Hepatocyte (in vitro differentiated cells): Measurements from ENCODE around the gene TMPRSS4. TPM values are rescaled to one million over a fixed set of nuclear protein-coding genes. Genes with fewer than 3 reads are reported as not detected.

Source experiments
- DNase-seq: peaks from one replicate; pipeline ENCODE4 v3.0.0-alpha.2; 2016; ENCODE audit warnings: low spot score
- H2AFZ ChIP-seq: fragments of 200-600 bp; sonication (generic); 2 replicates; pipeline ENCODE4 v1.6.0; 2016; ENCODE audit warnings: antibody characterized with exemption, mild to moderate bottlenecking
- H3K27ac ChIP-seq: fragments of 200-600 bp; sonication (generic); 2 replicates; pipeline ENCODE4 v1.5.1; 2016; ENCODE audit warnings: mild to moderate bottlenecking
- H3K27me3 ChIP-seq: fragments of 200-600 bp; sonication (generic); 2 replicates; pipeline ENCODE4 v1.6.1; 2016
- H3K36me3 ChIP-seq: fragments of 200-600 bp; sonication (generic); replicated peaks from 2 replicates; pipeline ENCODE4 v1.5.1; 2016; ENCODE audit warnings: low read depth; ENCODE audit not compliant: insufficient read depth
- H3K4me1 ChIP-seq: fragments of 200-600 bp; sonication (generic); 2 replicates; pipeline ENCODE4 v1.5.1; 2016; ENCODE audit warnings: mild to moderate bottlenecking, moderate library complexity; ENCODE audit not compliant: insufficient read depth
- H3K4me2 ChIP-seq: fragments of 200-600 bp; sonication (generic); 2 replicates; pipeline ENCODE4 v1.6.0; 2016
- H3K4me3 ChIP-seq: fragments of 200-600 bp; sonication (generic); 2 replicates; pipeline ENCODE4 v1.5.1; 2016; ENCODE audit warnings: mild to moderate bottlenecking
- H3K79me2 ChIP-seq: fragments of 200-600 bp; sonication (generic); 2 replicates; pipeline ENCODE4 v1.6.0; 2017; ENCODE audit warnings: mild to moderate bottlenecking
- H3K9me2 ChIP-seq: fragments of 200-600 bp; sonication (generic); replicated peaks from 2 replicates; pipeline ENCODE4 v1.6.0; 2017; ENCODE audit warnings: mild to moderate bottlenecking; ENCODE audit not compliant: insufficient read depth
- H3K9me3 ChIP-seq: fragments of 200-600 bp; sonication (generic); 2 replicates; pipeline ENCODE4 v1.5.1; 2016; ENCODE audit warnings: low read depth, mild to moderate bottlenecking
- H4K20me1 ChIP-seq: fragments of 200-600 bp; sonication (generic); 2 replicates; pipeline ENCODE4 v1.6.0; 2016; ENCODE audit warnings: mild to moderate bottlenecking; ENCODE audit not compliant: insufficient read depth, poor library complexity, severe bottlenecking
- EZH2 ChIP-seq: fragments of 200-600 bp; sonication (generic); IDR thresholded peaks from 2 replicates; pipeline ENCODE4 v1.6.1; 2016; ENCODE audit warnings: antibody characterized with exemption, mild to moderate bottlenecking, borderline replicate concordance
- EZH2phosphoT487 ChIP-seq: fragments of 200-600 bp; sonication (generic); IDR thresholded peaks from one replicate; pipeline ENCODE4 v1.6.1; 2018; ENCODE audit warnings: antibody characterized with exemption, mild to moderate bottlenecking, low read depth, moderate library complexity; ENCODE audit not compliant: unreplicated experiment, severe bottlenecking
- WGBS: methylation state at CpG from one replicate; pipeline ENCODE4 v1.1.6; 2016; ENCODE audit warnings: low lambda C conversion rate; ENCODE audit errors: missing lambda C conversion rate; 5-methylcytosine and 5-hydroxymethylcytosine counted together
- polyA plus RNA-seq: library from polyadenylated mRNA; unstranded; fragments of >200 nt; fragmentation: Nextera tagmentation; extraction: Ambion mirVana; gene quantifications from 2 replicates; pipeline ENCODE4 v1.2.1, GENCODE V29; 2016
- total RNA-seq: library from RNA; depleted of rRNA; stranded (reverse); fragments of >200 nt; gene quantifications from 2 replicates; pipeline ENCODE4 v1.2.3, GENCODE V29; 2014
- TF ChIP-seq, protein P1 (sequence below): fragments of 200-600 bp; sonication (generic); IDR thresholded peaks from 2 replicates; pipeline ENCODE4 v1.5.1; 2016; ENCODE audit warnings: antibody characterized with exemption, mild to moderate bottlenecking; ENCODE audit not compliant: poor library complexity

TMPRSS4 gene
- total and polyA plus RNA-seq, 2 experiments from 2014 or later, result 10.9 to 16.2 TPM

DNA sequence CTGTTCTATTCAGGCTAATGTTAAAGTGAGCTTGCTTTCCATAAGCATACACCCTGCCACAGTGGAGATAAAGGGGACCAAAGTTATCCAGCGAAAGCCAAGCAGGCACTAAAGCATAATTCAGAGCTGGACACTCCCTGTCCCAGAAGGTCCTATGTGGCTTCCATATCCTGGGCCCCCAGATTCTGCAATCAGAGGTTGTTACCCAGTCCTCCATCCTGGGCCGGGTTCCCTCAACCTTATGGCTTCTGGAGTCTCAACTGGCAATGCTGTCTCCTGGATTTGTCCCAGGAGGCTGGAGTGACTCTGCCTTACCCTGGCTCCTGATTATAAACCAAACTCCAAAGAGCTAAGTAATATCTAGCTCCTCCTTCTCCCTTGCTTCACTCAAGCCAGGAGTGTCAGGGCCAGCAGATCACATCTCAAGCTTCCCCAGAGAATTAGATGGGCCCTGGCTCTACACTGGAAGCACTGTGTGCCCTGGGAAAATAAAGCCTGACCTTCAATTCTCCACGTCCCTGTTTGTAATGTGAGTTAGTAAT lies 23.9 kb downstream of the TMPRSS4 start:
- no peak for TF ChIP-seq EZH2
- no peak for TF ChIP-seq EZH2phosphoT487
- TF ChIP-seq, protein P1, sequence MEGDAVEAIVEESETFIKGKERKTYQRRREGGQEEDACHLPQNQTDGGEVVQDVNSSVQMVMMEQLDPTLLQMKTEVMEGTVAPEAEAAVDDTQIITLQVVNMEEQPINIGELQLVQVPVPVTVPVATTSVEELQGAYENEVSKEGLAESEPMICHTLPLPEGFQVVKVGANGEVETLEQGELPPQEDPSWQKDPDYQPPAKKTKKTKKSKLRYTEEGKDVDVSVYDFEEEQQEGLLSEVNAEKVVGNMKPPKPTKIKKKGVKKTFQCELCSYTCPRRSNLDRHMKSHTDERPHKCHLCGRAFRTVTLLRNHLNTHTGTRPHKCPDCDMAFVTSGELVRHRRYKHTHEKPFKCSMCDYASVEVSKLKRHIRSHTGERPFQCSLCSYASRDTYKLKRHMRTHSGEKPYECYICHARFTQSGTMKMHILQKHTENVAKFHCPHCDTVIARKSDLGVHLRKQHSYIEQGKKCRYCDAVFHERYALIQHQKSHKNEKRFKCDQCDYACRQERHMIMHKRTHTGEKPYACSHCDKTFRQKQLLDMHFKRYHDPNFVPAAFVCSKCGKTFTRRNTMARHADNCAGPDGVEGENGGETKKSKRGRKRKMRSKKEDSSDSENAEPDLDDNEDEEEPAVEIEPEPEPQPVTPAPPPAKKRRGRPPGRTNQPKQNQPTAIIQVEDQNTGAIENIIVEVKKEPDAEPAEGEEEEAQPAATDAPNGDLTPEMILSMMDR, result no peak
- Histone ChIP-seq H2AFZ (no peak overlapping the region), H3K4me2 (no peak overlapping the region), H3K4me1 (peaks cover 2% of the 10 kb centered on the region), H4K20me1 (no peaks in the 10 kb centered on the region), H3K27me3 (no peaks in the 10 kb centered on the region), H3K36me3 (no peaks in the 10 kb centered on the region), H3K79me2 (no peaks in the 10 kb centered on the region), H3K4me3 (no peak overlapping the region), H3K9me3 (no peaks in the 10 kb centered on the region), H3K27ac (no peak overlapping the region), H3K9me2 (no peaks in the 10 kb centered on the region)
- 71% methylated on average over 3 of the region's 3 CpGs for WGBS
- no peak for DNase-seq

DNA sequence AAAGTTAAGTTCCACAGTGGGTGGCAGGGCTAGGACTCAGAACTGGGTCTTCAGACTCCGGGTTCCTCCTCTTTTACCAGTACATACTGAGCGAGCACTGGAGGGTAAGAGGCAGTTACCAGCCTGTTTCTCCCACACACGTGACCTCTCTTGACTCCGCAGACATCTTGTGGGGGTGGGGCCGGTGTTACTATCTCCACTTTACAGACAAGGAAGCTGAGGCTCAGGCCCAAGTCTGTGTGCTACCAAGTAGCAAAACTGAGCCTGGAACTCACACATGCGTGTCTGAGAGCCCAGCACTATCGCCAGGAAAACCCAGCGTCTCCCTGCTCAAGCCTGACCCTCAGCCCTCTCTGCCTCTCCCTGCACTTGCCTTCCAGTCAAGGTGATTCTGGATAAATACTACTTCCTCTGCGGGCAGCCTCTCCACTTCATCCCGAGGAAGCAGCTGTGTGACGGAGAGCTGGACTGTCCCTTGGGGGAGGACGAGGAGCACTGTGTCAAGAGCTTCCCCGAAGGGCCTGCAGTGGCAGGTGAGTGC lies 25.9 kb downstream of the TMPRSS4 start:
- H3K36me3 ChIP-seq, result no peaks in the 10 kb centered on the region
- H3K27ac ChIP-seq, result no peak overlapping the region

DNA sequence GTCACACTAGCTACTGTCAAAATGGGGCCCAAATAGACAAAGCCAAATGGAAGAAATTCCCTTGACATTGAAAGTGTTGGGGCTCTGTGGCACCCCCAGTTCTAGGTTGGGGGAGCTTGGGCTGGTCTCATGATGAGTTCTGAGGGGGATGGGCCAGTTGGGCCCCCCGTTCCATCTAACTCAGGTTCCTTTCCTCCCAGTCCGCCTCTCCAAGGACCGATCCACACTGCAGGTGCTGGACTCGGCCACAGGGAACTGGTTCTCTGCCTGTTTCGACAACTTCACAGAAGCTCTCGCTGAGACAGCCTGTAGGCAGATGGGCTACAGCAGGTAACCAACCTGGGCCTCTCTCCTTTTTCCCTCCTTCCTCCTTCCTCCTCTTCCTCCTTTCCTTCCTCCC lies 27.6 kb downstream of the TMPRSS4 start:
- H3K27ac ChIP-seq, result no peak overlapping the region
- no peak for TF ChIP-seq EZH2phosphoT487
- no peak for TF ChIP-seq EZH2
- TF ChIP-seq, protein P1, result no peak
- no peaks in the 10 kb centered on the region for H3K79me2 ChIP-seq

More for the DNA sequence above, 25.9 kb downstream of the TMPRSS4 start:
- Histone ChIP-seq H3K9me2 (no peaks in the 10 kb centered on the region), H3K4me2 (no peak overlapping the region), H3K79me2 (no peaks in the 10 kb centered on the region), H3K4me1 (no peaks in the 10 kb centered on the region), H4K20me1 (no peaks in the 10 kb centered on the region), H3K9me3 (no peaks in the 10 kb centered on the region), H3K4me3 (no peak overlapping the region), H3K27me3 (no peaks in the 10 kb centered on the region), H2AFZ (no peak overlapping the region)
- 83% methylated on average over 13 of the region's 13 CpGs for WGBS
- TF ChIP-seq EZH2 (no peak), EZH2phosphoT487 (no peak)
- TF ChIP-seq, protein P1, result no peak
- DNase-seq, result no peak

More for the DNA sequence above, 27.6 kb downstream of the TMPRSS4 start:
- no peak overlapping the region for H3K4me2 ChIP-seq
- no peaks in the 10 kb centered on the region for H3K4me1 ChIP-seq
- H3K36me3 ChIP-seq, result no peaks in the 10 kb centered on the region
- H3K9me2 ChIP-seq, result no peaks in the 10 kb centered on the region
- H3K27me3 ChIP-seq, result no peaks in the 10 kb centered on the region
- no peak overlapping the region for H2AFZ ChIP-seq
- H3K4me3 ChIP-seq, result no peak overlapping the region
- H4K20me1 ChIP-seq, result no peaks in the 10 kb centered on the region
- 95% methylated on average over 6 of the region's 6 CpGs for WGBS
- DNase-seq, result no peak
- no peaks in the 10 kb centered on the region for H3K9me3 ChIP-seq
